DMS 273 (cell line): ENCODE measurements around the gene DAND5.

ENCODE experiments used
- DNase-seq: peaks from one replicate; lab custom pipeline; 2025; ENCODE audit not compliant: unreplicated experiment; lab: John Stamatoyannopoulos, UW

Gene DAND5

GRCh38 chr19:12969292-12969988 lies at the start of gene DAND5:
Gene DAND5 (plus strand): TSS chr19:12969576. CDS start chr19:12969661, 85 bp downstream.
- peak; percentile 90 for DNase-seq

- no peak for DNase-seq
Measured at GRCh38 chr19:12921047-12921446, 48.3 kb upstream of the DAND5 start.

- no peak for DNase-seq
Measured at GRCh38 chr19:12922959-12923358, 46.4 kb upstream of the DAND5 start.

- DNase-seq, result no peak
Measured at GRCh38 chr19:12924621-12925310, 44.6 kb upstream of the DAND5 start.

- no peak for DNase-seq
Measured at GRCh38 chr19:12930002-12930645, 39.3 kb upstream of the DAND5 start.

GRCh38 chr19:12932392-12933286 lies 36.7 kb upstream of the DAND5 start:
- no peak for DNase-seq

GRCh38 chr19:12933287-12934072 lies 35.9 kb upstream of the DAND5 start, which contains the start of gene FARSA:
Gene FARSA (minus strand): TSS chr19:12933711. CDS start chr19:12933696, 15 bp downstream.
- DNase-seq, result peak; percentile 96

- DNase-seq, result no peak
Measured at GRCh38 chr19:12935071-12935470, 34.3 kb upstream of the DAND5 start.

- no peak for DNase-seq
Measured at GRCh38 chr19:12936582-12936981, 32.8 kb upstream of the DAND5 start.

GRCh38 chr19:12937093-12937926 lies 32.1 kb upstream of the DAND5 start:
- DNase-seq, result peak; percentile 84

GRCh38 chr19:12937927-12938778 lies 31.2 kb upstream of the DAND5 start, which contains the start of gene CALR:
Gene CALR (plus strand): TSS chr19:12938609. CDS start chr19:12938680, 71 bp downstream.
- peak; percentile 100 for DNase-seq

GRCh38 chr19:12938779-12939601 lies 30.4 kb upstream of the DAND5 start:
- DNase-seq, result peak; percentile 65

GRCh38 chr19:12939975-12940423 lies 29.4 kb upstream of the DAND5 start:
- DNase-seq, result no peak

GRCh38 chr19:12940897-12941296 lies 28.5 kb upstream of the DAND5 start:
- no peak for DNase-seq

GRCh38 chr19:12943437-12944044 lies 25.8 kb upstream of the DAND5 start:
- no peak for DNase-seq

GRCh38 chr19:12944104-12944674 lies 25.2 kb upstream of the DAND5 start:
- no peak for DNase-seq
